OCI-M2 (cell line): ENCODE data around the gene FCHO2.

Experiments used
- DNase-seq: peaks from one replicate; lab custom pipeline; 2025; ENCODE audit not compliant: unreplicated experiment; lab: John Stamatoyannopoulos, UW

FCHO2 gene

DNA sequence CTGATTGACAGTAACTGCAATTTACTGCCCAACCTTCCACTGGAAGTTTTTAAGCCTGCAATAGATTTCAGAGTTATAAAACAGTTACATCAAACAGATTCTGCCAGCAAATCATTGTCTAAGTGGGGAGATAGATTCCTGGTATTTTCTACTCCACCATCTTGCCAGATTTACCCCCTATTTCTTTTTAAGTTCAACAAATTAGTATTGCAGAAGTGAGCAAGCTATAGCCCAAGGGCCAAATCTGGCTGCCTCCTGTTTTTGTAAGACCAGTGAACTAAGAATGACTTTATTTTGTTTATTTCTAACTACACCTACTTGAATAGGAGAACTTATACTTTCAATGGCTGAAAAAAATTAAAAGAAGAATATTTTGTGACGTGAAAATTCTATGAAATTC is 155.7 kb downstream of the FCHO2 start:
- no peak for DNase-seq

DNA sequence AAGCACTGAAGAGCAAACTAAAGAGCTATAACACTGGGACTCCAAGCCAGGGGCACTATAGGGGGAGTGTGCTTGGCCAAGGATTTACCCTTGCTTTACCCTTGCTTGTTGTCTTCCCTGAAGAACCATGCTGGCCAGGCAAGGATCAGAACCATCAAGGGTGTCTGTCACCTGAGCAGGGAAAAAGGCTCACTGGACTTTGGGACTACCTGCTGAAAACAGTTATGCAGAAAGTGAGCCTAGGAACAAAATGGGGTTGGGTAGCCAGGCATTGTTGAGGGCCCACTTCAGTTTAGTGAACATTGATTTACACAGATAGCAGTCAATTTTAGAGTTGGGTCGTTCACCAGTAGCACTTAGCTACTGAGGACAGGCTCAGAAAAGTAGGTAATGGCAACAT is 156.5 kb downstream of the FCHO2 start:
- no peak for DNase-seq

DNA sequence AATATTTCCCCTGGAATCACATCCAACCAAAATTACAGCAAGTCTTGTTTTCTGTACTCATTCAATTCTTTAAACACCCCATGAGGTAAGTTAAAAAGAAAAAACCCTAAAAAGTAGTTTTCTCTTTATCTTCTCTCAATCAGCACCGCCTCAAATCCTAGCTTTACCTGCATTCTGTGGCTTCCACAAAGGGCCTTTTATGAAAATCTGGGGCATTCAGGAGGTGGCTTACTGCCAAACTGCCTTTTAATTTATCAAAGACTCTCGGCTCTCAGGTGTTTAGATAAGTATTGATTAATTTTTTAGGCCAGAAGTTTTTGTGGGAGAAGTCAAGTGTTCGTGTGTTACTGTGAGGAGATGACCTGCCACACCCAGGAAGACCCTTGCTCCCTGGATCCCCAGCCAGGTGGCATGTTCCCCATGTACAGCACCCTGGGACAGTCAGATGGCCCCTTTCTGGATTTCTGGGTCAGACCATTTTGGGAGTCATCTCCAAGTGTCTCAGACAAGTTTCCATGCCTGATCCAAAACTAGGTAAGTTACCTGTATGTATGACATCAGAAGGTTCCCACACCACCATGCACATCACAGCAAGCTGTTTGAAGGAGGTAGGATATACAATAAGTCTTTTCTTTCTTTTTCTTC is 158.3 kb downstream of the FCHO2 start:
- DNase-seq, result no peak

DNA sequence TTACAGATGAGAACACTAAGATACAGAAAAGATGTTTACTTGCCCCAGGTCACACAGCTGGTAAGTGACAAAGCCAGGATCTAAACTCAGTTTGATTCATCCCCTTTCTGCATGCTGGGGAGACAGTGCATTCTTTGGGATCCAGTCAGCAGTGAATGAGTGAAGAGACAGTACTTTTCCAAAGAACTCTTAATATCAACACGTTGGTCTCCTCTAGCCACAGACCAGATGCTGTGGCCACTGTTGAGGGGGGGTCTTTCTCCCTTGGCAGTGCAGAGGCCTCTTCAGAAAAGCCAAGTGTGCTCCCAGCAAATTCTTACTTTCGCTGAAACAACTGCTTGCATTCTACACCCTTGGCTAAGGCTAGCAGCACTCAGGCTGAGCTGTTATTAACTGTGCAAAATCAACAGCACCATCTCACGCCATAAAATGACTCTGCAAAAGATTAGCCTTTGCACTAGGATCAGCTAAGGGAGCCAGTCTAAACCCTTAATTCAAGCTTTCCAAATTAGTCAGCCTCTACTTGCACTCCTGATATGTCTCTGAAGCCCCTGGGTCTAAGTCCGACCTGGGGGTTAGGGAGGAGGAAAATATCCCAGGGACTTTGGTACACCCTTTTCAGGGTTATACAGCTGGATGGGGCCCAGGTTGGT is 159.7 kb downstream of the FCHO2 start:
- no peak for DNase-seq

DNA sequence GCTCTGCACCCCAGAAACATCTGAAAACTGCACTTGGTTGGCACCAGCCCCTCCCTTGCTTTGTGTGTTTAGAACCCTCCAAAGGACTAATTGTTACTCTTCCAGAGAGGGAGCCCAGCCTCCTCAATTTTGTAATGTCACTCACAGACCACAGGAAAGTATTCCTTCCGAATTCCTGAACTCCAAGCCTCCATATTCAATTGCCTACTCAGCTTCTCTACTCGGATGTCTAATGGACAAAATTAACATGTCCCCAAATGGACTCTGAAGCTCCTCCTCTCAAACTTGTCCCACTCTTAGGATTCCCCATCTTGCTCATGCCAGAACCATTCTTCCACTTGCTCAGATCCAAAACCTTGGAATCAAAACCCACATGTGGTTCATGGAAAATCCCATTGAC is 160.7 kb downstream of the FCHO2 start:
- no peak for DNase-seq

DNA sequence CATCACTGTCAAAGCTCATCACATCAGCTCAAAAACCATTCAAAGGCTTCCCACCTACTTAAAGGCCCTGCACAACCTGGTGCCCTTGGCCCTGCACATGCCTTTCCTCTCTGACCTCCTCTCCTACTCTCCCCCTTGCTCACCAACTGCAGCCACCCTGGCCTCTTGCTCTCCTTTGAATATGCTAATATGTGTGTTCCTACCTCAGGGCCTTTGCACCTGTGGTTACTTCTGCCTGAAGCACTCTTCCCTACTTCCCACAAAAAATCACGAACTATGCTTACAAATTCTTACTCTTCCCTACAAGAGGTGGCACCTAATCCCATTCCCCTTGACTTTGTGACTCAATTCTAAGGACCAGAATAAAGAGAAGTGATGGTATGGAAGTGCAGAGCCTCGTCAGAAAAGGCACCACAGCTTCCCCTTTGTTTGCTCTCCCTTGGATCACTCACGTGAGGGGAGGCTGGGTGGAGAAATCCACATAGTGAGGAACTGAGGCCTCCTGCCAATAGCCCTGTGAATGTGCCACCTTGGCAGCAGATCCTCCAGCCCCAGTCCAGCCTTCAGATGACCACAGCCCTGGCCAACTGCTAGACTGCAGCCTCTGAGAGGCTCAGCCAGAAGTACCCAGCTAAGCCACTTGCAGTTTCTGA is 161.4 kb downstream of the FCHO2 start:
- no peak for DNase-seq

DNA sequence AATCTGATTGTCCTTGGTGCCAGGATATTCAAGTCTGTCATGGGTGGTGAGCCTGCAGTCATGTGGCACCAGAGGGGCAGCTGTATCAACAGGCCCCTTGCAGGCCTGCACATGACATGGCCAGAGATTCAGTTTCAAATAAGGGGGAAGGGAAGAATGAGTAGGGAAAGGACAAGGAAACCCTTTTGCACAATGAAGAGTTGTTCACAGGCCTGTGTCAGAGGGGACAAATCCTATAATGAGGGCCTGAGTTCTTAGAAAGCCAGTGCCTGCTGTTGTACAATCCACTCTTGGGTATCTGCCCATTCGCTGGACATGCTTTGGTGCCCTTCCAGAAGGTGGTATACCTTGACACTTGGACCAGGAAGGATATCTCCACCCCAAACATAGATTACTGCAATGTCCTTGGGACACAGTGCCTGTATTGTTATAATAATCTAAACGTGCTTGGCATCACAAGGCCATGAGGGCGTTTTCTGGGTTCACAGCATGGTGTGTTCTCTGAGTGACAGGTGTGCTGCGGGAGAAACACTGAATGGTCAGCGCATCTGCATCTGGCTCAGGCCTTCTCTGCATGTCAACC is 162.6 kb downstream of the FCHO2 start:
- no peak for DNase-seq

DNA sequence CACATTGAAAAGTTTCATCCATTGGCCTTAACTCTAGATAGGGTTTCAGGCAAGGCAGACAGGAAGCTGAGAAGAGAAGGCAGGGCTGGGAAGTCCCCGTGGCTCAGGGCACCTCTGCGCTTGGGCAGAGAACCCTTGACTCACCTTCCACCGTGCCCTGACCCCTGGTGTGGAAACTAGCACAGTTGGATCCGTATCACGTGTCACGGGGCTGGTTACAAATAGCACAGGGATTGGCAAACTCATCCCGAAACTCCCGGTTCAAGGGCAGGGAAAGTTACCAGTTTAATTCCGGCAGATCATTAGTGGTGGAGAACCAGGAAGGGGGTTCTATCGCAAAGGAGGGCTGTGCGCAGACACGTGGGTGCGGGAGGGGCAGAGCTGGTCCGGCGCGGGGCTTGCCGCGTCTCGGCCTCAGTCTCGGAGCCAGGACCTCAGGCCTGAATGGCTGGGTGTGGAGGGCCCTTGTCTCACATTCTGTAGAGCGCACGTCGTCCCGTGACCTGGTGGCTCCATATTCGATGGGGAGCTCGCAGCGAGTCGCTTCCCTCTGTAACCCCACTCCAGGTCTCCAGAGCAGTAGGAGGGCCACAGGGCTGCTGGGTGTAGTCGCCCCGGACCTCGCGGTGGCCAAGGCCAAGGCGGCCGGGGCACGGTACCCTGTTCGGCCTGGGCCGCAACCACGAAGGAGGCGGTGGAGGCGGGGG is 163.8 kb downstream of the FCHO2 start:
- no peak for DNase-seq

DNA sequence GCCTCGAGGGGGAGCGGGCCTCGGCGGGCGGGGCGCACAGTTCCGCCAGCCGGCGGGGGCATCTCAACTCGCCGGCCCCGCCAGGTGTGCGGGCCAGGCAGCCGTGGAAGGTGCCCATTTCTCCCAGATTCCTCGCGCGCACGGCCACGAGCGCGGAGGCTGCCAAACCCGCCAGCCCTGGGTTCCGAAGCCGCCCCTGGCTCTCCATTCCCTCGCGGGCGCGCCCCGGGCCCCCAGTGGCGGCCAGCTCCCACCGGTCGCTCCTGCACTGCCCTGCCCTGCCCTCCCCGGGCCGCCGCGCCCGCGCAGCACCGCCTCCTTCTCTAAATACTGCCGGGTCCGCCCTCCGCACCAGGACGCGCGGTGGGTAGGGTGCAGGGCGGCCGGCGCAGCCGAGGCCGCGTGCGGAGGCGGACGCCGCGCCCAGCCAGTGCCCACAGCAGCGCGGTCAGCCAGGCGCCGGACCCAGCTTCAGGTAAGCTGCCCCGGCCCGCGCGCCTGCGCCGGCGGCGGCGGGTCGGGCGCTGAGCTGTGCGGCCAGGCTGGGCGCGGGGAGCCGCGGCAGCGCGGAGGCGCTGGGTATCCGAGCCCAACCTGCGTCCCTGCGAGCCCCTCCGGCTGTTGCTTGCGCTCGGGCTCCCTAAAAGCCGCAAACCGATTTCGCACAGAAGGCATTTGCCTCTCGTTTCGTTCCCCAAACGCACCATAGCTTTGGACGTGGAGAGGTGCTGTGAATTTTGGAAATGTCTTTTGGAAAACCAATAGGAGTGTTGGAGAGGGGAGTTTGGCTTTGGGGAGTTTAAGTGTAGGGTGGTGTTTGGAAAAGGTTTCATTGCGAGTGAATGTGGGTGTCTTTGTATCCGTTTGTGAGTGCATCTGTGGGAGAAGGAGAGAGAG is 164.6 kb downstream of the FCHO2 start, which contains the start of gene TMEM171:
TSS of gene TMEM171 (plus strand) at position 354 of the 897 bp plus-strand sequence. CDS start 2,799 bp downstream, outside the sequence.
- DNase-seq, result no peak

DNA sequence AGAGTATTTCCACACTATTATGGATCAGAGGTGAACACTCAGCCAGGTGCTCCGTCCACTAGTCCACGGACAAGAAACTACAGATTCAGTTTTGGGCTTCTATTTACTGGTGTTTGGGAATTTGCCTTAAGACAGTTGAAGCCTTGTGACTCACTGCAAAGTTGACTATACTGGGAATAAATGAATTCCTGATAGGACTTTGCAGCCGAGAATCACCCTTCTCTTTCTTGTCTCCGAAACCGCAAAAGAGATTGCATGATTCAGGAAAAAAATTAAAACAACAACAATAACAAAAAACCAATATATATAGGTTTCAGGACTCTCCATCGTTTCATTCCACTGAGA is 165.2 kb downstream of the FCHO2 start:
- no peak for DNase-seq

DNA sequence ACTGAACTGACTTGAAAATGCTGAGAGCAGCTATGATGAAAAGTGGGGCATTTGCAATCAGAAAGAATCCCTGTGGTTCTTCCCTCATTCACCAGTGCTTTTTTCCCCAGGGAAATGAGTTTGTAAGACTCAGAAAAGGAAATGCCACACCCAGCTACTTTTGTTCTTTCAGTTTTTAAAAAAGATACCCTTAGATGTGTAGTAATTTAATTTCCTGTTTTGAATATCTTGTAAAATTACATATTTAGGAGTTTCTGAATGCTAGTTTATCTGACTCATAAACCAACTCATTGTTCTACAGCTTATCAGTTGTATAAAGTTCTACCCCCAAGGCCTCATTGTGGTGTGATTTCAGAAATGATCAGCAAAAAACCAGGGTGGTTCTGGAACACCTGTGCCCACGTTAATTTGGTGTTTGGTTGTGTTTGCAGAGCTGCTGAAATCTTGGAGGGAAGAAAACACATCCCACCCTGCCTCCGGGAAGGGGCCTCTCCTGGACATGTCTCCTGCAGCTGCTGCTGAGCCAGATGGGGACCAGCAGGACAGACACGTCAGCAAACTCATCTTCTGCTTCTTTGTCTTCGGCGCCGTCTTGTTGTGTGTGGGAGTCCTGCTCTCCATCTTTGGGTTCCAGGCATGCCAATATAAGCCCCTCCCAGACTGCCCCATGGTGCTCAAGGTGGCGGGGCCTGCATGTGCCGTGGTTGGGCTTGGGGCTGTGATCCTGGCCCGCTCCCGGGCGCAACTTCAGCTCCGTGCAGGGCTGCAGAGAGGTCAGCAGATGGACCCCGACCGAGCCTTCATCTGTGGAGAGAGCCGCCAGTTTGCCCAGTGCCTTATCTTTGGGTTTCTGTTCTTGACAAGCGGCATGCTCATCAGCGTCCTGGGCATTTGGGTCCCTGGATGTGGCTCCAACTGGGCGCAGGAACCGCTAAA is 167.3 kb downstream of the FCHO2 start:
- no peak for DNase-seq

DNA sequence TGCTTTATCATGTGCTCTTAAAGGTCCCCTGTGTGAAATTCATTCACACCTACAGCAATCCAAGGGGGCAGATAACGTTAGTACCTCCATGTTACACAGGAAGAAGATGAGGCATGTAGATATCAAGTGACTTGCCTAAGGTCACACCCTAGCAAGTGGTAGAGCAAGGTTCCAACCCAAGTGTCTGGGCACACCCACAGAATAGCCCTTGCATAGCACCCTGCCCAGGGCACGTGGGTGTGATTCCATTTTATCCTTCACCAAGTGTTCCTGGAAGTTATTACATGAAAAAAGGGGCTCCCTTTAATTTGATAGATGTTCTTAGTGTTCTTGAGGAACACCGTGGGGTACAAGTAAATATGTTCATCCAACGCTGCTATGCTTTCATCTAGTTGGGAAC is 169.4 kb downstream of the FCHO2 start:
- no peak for DNase-seq

DNA sequence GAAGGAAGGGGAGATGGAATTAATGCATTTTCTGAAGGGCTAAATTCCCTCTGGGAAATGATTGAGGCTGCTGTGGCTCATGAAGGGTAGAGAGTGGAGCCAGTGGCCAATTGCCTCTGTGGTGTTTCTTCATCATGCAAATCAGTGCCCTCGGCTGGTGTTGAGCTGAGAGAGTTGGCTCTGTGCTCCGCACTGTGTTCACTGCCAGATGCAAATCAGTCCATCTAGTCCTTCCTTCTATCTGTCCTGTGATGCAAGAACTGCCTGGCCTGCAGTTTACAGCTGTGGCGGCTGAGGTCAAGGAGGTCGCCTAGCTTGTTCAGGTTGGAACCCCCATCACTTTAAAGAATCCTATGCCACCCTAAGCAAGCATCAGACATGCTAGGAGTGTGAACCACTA is 170.5 kb downstream of the FCHO2 start:
- DNase-seq, result no peak

DNA sequence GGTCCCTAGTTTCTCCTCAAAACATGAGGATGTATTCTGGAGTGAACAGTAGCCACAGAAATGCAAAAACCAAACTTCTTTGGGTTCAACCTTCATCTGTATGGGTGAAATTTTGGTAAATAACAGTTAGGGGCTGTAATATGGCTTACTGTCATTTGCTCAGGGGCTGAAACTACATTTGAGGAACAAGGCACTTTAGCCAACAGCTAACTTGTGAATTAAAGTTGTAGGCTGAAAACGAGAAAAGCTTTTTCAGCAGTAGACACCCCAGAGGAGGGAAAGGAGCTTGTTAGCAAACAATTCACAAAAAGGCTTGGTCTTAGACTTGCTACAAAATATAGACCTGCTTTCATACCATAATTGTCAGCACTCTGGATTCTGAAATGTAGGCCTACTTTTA is 171.1 kb downstream of the FCHO2 start:
- no peak for DNase-seq

DNA sequence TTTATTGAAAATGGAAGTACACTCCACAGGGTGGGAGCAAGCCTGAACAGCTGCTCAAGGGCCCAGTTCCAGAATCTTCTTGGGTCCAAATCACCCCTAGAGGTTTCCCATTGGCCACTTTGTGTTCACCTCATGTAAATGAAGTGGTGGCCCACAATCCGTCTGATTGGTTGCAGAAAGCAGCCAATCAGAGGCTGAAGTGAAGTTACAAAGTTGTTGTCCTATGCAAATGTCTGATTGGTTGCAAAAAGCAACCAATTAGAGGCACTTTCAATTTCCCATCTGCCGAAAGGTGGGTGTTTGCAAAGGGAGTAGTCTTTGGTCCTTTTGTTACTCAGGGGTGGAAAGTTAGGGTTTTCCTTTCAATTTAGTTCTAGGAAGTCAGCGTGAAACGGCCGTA is 173.3 kb downstream of the FCHO2 start:
- no peak for DNase-seq

DNA sequence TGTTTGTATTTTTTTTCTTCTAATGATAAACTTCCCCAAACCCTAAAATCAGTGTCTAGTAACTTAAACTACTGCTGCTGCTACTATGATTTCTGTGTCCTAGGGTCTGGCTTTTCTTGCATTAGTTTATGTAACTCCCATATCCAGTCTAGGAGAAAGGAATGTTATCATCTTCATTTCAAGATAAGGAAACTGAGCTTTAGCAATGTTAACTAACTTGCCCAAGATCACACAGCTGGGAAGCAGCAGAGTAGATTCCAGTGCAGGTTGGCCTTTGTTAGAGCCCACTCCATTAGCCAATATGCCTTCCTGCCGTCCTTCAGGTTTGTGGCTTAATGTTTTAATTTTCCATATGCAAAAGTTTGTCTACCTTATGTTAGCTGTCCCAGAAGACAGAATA is 175.0 kb downstream of the FCHO2 start:
- no peak for DNase-seq

DNA sequence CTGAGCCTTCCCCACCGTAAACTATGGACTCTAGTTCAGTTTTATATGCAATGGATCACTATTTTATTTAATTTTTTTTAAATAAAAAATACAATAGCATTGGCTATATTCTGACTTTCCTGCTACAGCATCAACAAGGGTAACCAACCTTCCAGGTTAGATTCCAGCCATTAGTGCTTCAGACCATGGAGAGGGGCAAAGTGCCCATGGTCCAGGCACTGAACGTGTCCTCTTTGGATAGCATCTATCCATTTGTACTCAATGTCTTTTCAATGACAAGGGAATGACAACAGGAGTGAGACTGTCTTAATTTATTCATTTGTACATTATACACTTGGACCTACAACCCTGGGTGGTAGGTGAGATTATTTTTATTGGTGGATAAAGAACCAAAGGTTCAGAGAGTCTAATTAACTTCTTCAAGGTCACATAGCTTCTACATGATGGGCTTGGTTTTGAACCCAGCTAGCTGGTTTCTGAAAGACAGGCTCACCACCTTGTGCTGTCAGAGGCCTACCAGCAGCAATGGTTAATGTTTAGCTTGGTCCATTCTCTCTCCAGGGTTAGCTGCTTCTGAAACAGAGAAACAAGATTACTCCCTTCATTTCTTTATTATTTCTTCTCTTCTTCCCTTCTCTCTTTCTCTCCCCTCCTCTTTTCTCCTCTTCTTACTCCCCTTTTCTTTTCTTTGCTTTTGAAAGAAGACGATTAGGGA is 176.0 kb downstream of the FCHO2 start:
- DNase-seq, result no peak

DNA sequence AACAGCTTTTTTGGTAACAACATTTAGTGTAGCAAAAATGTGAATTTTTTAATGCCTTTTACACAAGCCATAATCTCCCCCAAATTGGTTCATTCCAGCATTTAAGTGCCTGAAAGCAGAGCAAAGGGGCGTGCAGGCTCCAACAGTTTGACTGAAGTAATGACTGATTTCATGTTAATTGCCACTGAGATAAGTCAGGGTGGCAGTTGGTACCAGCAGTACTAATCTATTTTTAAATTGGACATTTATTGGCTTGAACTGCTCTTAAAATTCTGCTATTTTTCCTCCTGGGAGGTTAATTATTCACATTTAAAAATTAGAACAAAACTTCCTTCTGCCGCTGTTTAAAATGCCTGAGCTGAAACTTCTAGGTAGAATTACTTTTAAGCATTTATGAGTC is 176.9 kb downstream of the FCHO2 start:
- no peak for DNase-seq

DNA sequence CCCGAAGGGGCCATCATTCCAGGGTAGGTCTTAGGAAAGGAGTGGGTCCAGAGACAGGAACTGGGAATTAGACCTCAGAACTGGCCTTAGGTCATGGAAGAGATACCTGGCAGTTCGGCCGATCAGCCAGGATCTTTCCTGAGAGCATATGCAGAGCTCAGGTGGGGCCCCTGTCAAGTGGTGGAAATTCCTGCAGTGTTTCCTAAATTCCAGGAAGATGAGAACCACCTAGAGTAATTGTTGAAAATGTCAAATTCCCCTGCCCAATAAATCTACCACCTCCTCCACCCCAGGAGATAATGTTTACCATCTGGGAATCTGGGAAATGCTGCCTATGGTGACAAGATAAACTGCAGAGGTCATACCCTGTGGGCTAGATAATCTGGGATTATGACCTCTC is 179.2 kb downstream of the FCHO2 start:
- DNase-seq, result no peak
